Thymus (tissue), 11 donors: ENCODE results near the gene SNX18. TPM values are rescaled to one million over a fixed set of nuclear protein-coding genes. Genes with fewer than 3 reads are reported as not detected.

Source experiments
- DNase-seq, 9 donors: peaks; one replicate each; pipeline ENCODE4 v3.0.0-alpha.2; 2013; ENCODE audit warnings: low spot score in 9 of 9, low read depth in 6 of 9, missing footprints in 1 of 9
- H3K27ac ChIP-seq, 2 donors: one replicate each; pipeline ENCODE4 v1.5.1; 2013; ENCODE audit warnings: control low read depth in 1 of 2, low read depth in 1 of 2, low read length in 1 of 2, mild to moderate bottlenecking in 1 of 2, moderate library complexity in 1 of 2
- H3K27me3 ChIP-seq, 2 donors: one replicate each; pipeline ENCODE4 v1.5.1; 2013; ENCODE audit warnings: low read length in 1 of 2; ENCODE audit not compliant: control insufficient read depth in 2 of 2, insufficient read depth in 1 of 2
- H3K36me3 ChIP-seq, 2 donors: one replicate each; pipeline ENCODE4 v1.5.1; 2013; ENCODE audit warnings: low read length in 1 of 2, mild to moderate bottlenecking in 1 of 2, moderate library complexity in 1 of 2; ENCODE audit not compliant: control insufficient read depth in 2 of 2, insufficient read depth in 2 of 2
- H3K4me1 ChIP-seq, 2 donors: one replicate each; pipeline ENCODE4 v1.5.1; 2013; ENCODE audit warnings: low read length in 2 of 2; ENCODE audit not compliant: control insufficient read depth in 2 of 2, insufficient read depth in 2 of 2
- H3K4me3 ChIP-seq, 2 donors: one replicate each; pipeline ENCODE4 v1.5.1; 2013; ENCODE audit warnings: low read length in 2 of 2, control low read depth in 1 of 2, mild to moderate bottlenecking in 1 of 2
- H3K9me3 ChIP-seq, 2 donors: one replicate each; pipeline ENCODE4 v1.5.1; 2013; ENCODE audit warnings: low read length in 1 of 2, mild to moderate bottlenecking in 1 of 2; ENCODE audit not compliant: control insufficient read depth in 2 of 2, insufficient read depth in 1 of 2
- WGBS: extraction: QIAGEN DNeasy Blood & Tissue Kit; methylation state at CpG from one replicate; pipeline ENCODE4 v1.1.7; 2013; 5-methylcytosine and 5-hydroxymethylcytosine counted together
- polyA plus RNA-seq: library from polyadenylated mRNA; stranded (reverse); fragments of 200-250 nt; gene quantifications from one replicate; pipeline ENCODE4 v1.2.3, GENCODE V29; 2013
- total RNA-seq: library from RNA; stranded (reverse); fragments of 120-200 nt; gene quantifications from one replicate; pipeline ENCODE4 v1.2.4, GENCODE V29; 2013
- donor health status: healthy.

Gene SNX18
- total and polyA plus RNA-seq, 2 donors, result 7.8 to 8.5 TPM

DNA sequence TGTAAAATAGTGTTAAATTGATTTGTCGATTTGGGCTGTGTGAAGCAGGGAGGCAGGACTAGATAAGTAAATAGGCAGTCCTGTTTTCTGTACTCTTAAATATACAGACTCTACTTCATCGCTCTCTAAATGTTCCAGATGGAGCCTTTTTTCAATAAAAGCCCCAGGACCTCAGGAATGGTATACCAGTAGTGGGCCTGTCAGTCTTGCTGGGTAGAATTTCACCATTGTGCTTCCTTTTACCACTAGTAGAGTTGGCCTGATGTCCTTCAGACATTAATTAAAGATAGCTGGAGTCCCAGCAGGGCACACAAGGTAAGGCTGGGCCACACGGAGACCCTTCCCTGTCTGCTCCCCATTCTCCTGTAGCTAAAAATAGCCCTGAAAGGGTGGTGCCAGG, 6.0 kb downstream of the SNX18 start:
- no peak for DNase-seq
- Histone ChIP-seq H3K36me3 (peaks cover 0 to 4% of the 10 kb centered on the region in 2 donors), H3K27ac (no peak overlapping the region), H3K27me3 (peaks cover 0 to 4% of the 10 kb centered on the region in 2 donors), H3K4me3 (no peak overlapping the region), H3K9me3 (peaks cover 0 to 7% of the 10 kb centered on the region in 2 donors), H3K4me1 (peaks cover 14 to 16% of the 10 kb centered on the region in 2 donors)
- 98% methylated on average over 3 of the region's 3 CpGs for WGBS

DNA sequence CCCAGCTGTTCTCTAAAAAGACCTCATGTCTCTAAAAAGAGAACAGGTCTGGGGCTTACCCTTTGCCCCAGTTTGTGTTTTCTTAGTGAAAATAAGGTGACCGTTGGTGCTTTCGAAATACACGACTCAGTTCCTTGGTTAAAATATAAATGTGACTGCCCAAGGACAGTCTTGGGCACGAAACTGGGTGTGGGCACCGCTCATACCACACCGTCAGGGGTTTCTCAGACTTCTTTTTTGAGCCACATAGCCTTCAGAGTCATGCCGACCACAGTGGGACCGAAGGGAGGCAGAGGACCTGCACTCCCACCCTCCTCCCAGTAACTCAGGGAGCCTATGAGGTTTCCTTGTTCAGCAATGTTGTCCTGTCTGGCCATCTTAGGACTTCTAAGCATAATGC, 6.5 kb downstream of the SNX18 start:
- no peak overlapping the region for H3K27ac ChIP-seq
- peaks cover 0 to 2% of the 10 kb centered on the region in 2 donors for H3K27me3 ChIP-seq
- H3K4me1 ChIP-seq, result peaks cover 8 to 10% of the 10 kb centered on the region in 2 donors
- peaks cover 0 to 2% of the 10 kb centered on the region in 2 donors for H3K9me3 ChIP-seq
- H3K36me3 ChIP-seq, result peaks cover 0 to 4% of the 10 kb centered on the region in 2 donors
- H3K4me3 ChIP-seq, result no peak overlapping the region
- WGBS, result 93% methylated on average over 8 of the region's 8 CpGs
- no peak for DNase-seq

DNA sequence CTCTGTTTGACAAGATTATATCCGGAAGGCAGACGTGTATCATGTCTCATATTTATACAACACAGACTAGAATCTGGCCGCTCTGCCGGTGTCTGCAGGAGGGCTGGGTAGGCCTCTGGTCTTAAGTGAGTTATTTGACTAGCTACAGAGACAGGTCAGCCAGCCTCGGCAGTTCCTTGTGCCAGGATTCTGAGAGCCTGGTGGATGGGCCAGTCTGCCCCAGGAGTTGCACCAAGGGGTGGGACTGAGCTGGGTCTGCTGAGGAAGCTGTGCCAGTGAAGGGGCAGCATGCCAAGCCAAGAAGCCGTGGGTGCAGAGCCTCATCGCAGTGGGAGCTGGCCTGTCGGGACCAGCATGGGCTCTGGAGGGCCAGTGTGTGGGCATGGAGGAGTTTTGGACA, 7.1 kb downstream of the SNX18 start:
- H3K27me3 ChIP-seq, result no peaks in the 10 kb centered on the region
- H3K36me3 ChIP-seq, result peaks cover 0 to 4% of the 10 kb centered on the region in 2 donors
- 96% methylated on average over 8 of the region's 8 CpGs for WGBS
- no peak for DNase-seq
- no peak overlapping the region for H3K4me3 ChIP-seq
- peaks cover 4 to 8% of the 10 kb centered on the region in 2 donors for H3K4me1 ChIP-seq
- H3K27ac ChIP-seq, result no peak overlapping the region
- H3K9me3 ChIP-seq, result no peaks in the 10 kb centered on the region

DNA sequence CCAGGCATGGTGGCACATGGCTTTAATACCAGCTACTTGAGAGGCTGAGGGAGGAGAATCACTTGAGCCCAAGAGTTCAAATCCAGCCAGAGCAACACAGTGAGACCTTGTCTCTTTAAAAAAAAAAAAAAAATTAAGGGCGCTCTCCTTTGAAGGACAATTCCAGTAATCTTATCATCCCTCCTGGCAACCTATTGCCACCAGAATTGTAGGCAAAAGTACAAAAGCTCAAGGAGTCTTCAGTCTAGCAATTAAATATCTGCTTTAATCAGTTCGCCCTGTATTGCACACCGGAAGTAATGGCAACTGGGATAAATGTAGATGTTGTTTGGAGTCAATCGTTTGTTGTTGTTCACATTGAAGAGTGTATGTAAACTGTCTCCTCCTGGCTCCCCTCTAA, 7.7 kb downstream of the SNX18 start:
- Histone ChIP-seq H3K4me3 (no peak overlapping the region), H3K9me3 (no peaks in the 10 kb centered on the region), H3K36me3 (peaks cover 0 to 4% of the 10 kb centered on the region in 2 donors), H3K4me1 (peaks cover 3 to 6% of the 10 kb centered on the region in 2 donors), H3K27ac (no peak overlapping the region), H3K27me3 (no peaks in the 10 kb centered on the region)
- WGBS, result 97% methylated on average over 4 of the region's 4 CpGs
- DNase-seq, result no peak

DNA sequence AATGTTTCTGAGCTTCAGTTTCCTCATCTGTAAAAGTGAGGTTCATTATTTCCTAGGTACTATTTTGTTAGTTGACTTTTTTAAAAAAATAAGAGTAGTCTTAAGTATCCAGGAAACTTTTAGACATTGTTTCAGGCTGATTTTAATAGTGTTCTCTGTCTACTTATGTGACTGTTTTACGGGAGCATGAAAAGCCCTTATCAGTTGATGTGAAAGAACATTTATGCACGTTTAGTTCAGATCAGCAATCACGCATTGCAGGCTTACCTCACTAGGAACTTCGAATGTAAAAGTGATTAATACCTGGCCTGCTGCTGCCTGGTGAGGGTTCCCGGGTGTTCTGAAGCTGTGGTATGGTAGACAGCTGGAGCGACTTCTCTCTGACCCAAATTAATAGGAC, 8.1 kb downstream of the SNX18 start:
- H3K4me1 ChIP-seq, result peaks cover 0 to 4% of the 10 kb centered on the region in 2 donors
- H3K27ac ChIP-seq, result no peak overlapping the region
- DNase-seq, result no peak
- H3K27me3 ChIP-seq, result no peaks in the 10 kb centered on the region
- no peak overlapping the region for H3K4me3 ChIP-seq
- H3K9me3 ChIP-seq, result no peaks in the 10 kb centered on the region
- WGBS, result 88% methylated on average over 6 of the region's 6 CpGs
- peaks cover 0 to 4% of the 10 kb centered on the region in 2 donors for H3K36me3 ChIP-seq

DNA sequence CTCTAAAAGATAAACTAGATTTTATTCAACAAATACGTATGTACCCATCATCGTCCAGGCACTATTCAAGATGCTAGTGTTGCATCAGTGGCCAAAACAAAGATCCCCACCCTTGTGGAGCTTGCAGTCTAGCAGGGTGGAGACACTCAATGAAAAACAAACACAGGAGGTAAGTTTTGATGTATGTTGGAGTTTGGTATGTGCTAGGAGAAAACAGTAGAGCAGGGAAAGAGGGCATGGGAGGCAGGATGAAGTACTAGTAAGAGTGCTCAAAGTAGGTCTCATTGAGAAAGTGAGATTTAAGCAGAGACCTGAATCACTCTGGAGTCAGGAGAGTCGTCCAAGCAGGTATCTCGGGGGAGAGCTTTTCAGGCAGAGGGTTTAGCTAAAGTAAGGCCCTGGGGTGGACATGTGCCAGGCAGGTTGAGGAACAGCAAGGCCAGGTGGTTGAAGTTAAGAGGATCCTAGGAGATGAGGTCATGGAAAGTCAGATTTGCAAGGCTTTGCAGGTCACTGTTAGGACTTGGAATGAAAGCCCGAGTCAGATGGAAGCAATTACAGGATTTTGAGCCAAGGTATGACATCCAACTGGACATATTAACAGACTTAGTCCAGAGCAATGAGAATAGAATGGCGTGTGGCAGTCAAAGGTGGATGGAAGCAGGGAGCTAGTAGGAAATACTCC, 9.2 kb downstream of the SNX18 start:
- 97% methylated on average over 6 of the region's 6 CpGs for WGBS
- Histone ChIP-seq H3K4me1 (peaks cover 0 to 3% of the 10 kb centered on the region in 2 donors), H3K27ac (no peak overlapping the region), H3K36me3 (peaks cover 0 to 2% of the 10 kb centered on the region in 2 donors), H3K4me3 (no peak overlapping the region), H3K9me3 (no peaks in the 10 kb centered on the region), H3K27me3 (no peaks in the 10 kb centered on the region)
- DNase-seq, result no peak

DNA sequence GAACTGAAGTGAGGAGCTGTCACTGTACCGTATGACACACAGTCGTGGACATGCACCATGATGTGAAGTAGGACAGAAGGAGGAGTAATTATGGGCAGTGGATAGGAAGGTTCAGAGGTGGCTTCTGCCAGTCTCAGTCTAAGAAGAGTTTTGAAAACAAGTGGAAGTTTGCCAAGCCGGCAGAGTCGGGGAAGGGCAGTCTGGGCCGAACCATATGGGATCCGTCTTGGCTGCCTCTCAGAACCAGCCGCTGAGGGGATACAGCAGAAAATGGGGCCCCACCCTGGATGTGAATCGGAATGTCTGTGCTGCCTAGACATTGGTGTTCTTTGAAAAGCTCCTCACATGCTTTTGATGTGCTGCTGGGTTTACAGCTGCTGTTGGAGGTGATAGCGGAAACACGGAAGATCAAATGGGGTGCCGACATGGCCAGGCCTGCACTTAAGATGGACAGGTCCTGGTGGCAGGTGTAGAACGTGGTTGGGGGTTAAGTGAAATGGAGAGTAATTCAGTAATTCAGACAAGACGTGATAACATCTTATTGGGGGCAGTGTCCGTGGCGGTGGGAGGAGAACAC, 11.2 kb downstream of the SNX18 start:
- 98% methylated on average over 15 of the region's 15 CpGs for WGBS
- Histone ChIP-seq H3K4me1 (peaks cover 0 to 10% of the 10 kb centered on the region in 2 donors), H3K27me3 (no peaks in the 10 kb centered on the region), H3K36me3 (peaks cover 0 to 2% of the 10 kb centered on the region in 2 donors), H3K4me3 (no peak overlapping the region), H3K9me3 (no peaks in the 10 kb centered on the region), H3K27ac (no peak overlapping the region)
- no peak for DNase-seq

DNA sequence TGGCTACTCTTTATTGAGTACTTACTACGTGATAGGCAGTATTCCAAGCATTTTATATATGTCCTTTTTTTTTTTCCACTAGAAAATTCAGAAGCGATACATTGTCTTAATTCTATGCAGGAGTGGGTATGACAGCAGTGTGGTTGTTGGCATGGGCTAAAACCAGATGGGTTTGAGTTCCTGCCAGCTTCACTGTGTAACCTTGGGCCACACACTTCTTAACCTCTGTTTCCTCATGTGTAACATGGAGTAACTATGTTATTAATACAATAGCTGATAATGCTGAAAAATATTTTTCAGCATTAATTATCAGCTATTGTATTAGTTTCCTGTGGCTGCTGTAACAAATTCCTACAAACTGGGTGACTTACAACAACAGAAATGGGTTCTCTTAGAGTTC, 12.0 kb downstream of the SNX18 start:
- DNase-seq, result no peak
- H3K9me3 ChIP-seq, result no peaks in the 10 kb centered on the region
- no peaks in the 10 kb centered on the region for H3K27me3 ChIP-seq
- peaks cover 0 to 10% of the 10 kb centered on the region in 2 donors for H3K4me1 ChIP-seq
- H3K36me3 ChIP-seq, result peaks cover 0 to 2% of the 10 kb centered on the region in 2 donors
- H3K4me3 ChIP-seq, result no peak overlapping the region
- H3K27ac ChIP-seq, result no peak overlapping the region
- WGBS, result 95% methylated on average over 2 of the region's 2 CpGs

DNA sequence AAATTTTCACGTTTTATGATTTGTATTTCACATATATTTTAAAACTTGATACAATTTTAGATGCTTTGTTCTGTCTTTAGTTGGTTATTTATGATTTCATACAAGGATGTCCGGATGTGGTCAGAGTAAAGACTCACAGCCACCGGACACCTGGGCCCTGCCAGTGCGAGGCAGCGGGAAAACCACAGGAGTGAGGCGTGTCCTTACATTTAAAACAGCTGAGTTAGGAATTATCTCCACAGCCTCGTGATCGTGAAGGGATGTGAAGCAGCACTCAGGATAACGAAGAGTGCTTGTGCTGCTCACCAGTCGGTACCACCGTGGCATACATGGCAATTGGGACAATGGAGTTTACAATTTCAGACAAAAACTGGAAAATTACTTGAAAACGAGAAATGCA, 14.0 kb downstream of the SNX18 start:
- Histone ChIP-seq H3K4me1 (peaks cover 0 to 10% of the 10 kb centered on the region in 2 donors), H3K36me3 (no peaks in the 10 kb centered on the region), H3K27ac (no peak overlapping the region), H3K27me3 (no peaks in the 10 kb centered on the region), H3K9me3 (no peaks in the 10 kb centered on the region), H3K4me3 (no peak overlapping the region)
- DNase-seq, result no peak
- 63% methylated on average over 12 of the region's 12 CpGs for WGBS
